Measurements from ENCODE around the gene KRT13.

- TF ChIP-seq POLR2A (IDR thresholded peaks at IDR 0.05; ENCODE audit: low read depth, low read length) = no peak
- no peak for TF ChIP-seq TAF1 (IDR thresholded peaks at IDR 0.05; ENCODE audit: borderline replicate concordance, low read depth, low read length)
Measured at GRCh38 chr17:41490000-41490990, 15.1 kb downstream of the KRT13 start.

All from GM12892 (cell line).